Keratinocyte (primary cell): ENCODE results near the gene KCNG2. TPM values are rescaled to one million over a fixed set of nuclear protein-coding genes. Genes with fewer than 3 reads are reported as not detected.

Experiments
- DNase-seq: peaks from one replicate; pipeline ENCODE4 v3.0.0-alpha.2; 2011; ENCODE audit warnings: low read depth, missing footprints, low spot score
- FAIRE-seq: peaks from 2 replicates; lab custom pipeline; 2011; peaks lifted over from hg19 to GRCh38; lab: Jason Lieb, UNC
- H2AFZ ChIP-seq: 2 replicates; pipeline ENCODE4 v1.6.0; 2012; ENCODE audit warnings: low read length, control low read depth, inconsistent platforms; ENCODE audit not compliant: control insufficient read depth
- H3K27ac ChIP-seq: 2 replicates; pipeline ENCODE4 v1.5.1; 2011; ENCODE audit warnings: low read length; ENCODE audit not compliant: control insufficient read depth, insufficient read depth
- H3K27me3 ChIP-seq: 3 replicates; pipeline ENCODE4 v1.6.0; 2011; ENCODE audit warnings: low read length; ENCODE audit not compliant: control insufficient read depth, insufficient read depth; ENCODE audit errors: extremely low read depth
- H3K36me3 ChIP-seq, 2 experiments: 2 replicates in 1 of 2; 3 replicates in 1 of 2; pipeline ENCODE4 v1.5.1; 2011; ENCODE audit warnings: low read length in 2 of 2, mild to moderate bottlenecking in 1 of 2; ENCODE audit not compliant: control insufficient read depth in 2 of 2, insufficient read depth in 2 of 2; ENCODE audit errors: extremely low read depth in 1 of 2
- H3K4me1 ChIP-seq: 3 replicates; pipeline ENCODE4 v1.5.1; 2011; ENCODE audit warnings: low read length; ENCODE audit not compliant: control insufficient read depth, insufficient read depth; ENCODE audit errors: extremely low read depth
- H3K4me2 ChIP-seq: 3 replicates; pipeline ENCODE4 v1.6.0; 2011; ENCODE audit warnings: low read depth, low read length; ENCODE audit not compliant: control insufficient read depth, insufficient read depth; ENCODE audit errors: extremely low read depth
- H3K4me3 ChIP-seq, 3 experiments: fragments of 200-600 bp in 1 of 3; sonication (generic) in 1 of 3; 2 replicates in 2 of 3; 3 replicates in 1 of 3; pipeline ENCODE4 v1.5.1; 2011 to 2016; ENCODE audit warnings: low read length in 3 of 3, mild to moderate bottlenecking in 3 of 3, control low read depth in 2 of 3, inconsistent platforms in 1 of 3, low read depth in 1 of 3, mixed read lengths in 1 of 3, mixed run types in 1 of 3, moderate library complexity in 1 of 3; ENCODE audit not compliant: control insufficient read depth in 2 of 3, insufficient read depth in 2 of 3; ENCODE audit errors: extremely low read depth in 1 of 3
- H3K79me2 ChIP-seq: 2 replicates; pipeline ENCODE4 v1.6.0; 2012; ENCODE audit warnings: low read length; ENCODE audit not compliant: control insufficient read depth, insufficient read depth
- H3K9ac ChIP-seq: 3 replicates; pipeline ENCODE4 v1.6.0; 2011; ENCODE audit warnings: low read length; ENCODE audit not compliant: control insufficient read depth, insufficient read depth; ENCODE audit errors: extremely low read depth
- H3K9me1 ChIP-seq: 3 replicates; pipeline ENCODE4 v1.6.0; 2011; ENCODE audit warnings: low read length; ENCODE audit not compliant: control insufficient read depth, insufficient read depth; ENCODE audit errors: extremely low read depth
- H3K9me3 ChIP-seq: 2 replicates; pipeline ENCODE4 v1.5.1; 2012; ENCODE audit warnings: low read depth, low read length; ENCODE audit not compliant: control insufficient read depth
- H4K20me1 ChIP-seq: 3 replicates; pipeline ENCODE4 v1.6.0; 2011; ENCODE audit warnings: low read length; ENCODE audit not compliant: control insufficient read depth, insufficient read depth; ENCODE audit errors: extremely low read depth
- EZH2 ChIP-seq: IDR thresholded peaks from one replicate; pipeline ENCODE4 v1.6.1; 2012; ENCODE audit warnings: inconsistent platforms, mild to moderate bottlenecking, low read length, moderate library complexity
- dilution Hi-C: fragments of 300-500 bp; cut with MboI; formaldehyde crosslinking; loops from one replicate; pipeline ENCODE4 v1.7.0; 2020; ENCODE audit warnings: low sequenced_read_pairs; ENCODE audit not compliant: extremely low pct_ligation_motif_present
- polyA plus RNA-seq, 5 experiments: library from polyadenylated mRNA; depleted of rRNA in 3 of 5; stranded (reverse) in 3 of 5; stranded (forward) in 1 of 5; unstranded in 1 of 5; fragments of >200 nt; gene quantifications; 1 replicate in 1 of 5; 2 replicates in 3 of 5; 3 replicates in 1 of 5; pipeline versions ENCODE4 v1.2.1 to v1.2.3, GENCODE V29; 2011 to 2012; ENCODE audit warnings: missing spikeins in 2 of 5, low read depth in 1 of 5, low replicate concordance in 1 of 5
- TF ChIP-seq, protein P1 (sequence below), 3 experiments: IDR thresholded peaks in 1 of 3; conservative IDR thresholded peaks in 1 of 3; optimal IDR thresholded peaks in 1 of 3; 2 replicates in 2 of 3; 3 replicates in 1 of 3; pipeline versions ENCODE3 to v1.5.1; 2011; ENCODE audit warnings: low read length in 3 of 3, mild to moderate bottlenecking in 3 of 3, moderate library complexity in 2 of 3, control low read depth in 1 of 3, inconsistent platforms in 1 of 3; ENCODE audit not compliant: insufficient read depth in 2 of 3; ENCODE audit errors: extremely low read depth in 1 of 3

KCNG2 gene
- polyA plus RNA-seq, 1 donor (not counting 4 experiments of a cell fraction or from before 2014, with no cell fraction given), result not detected

GRCh38 chr18:79786786-79787526 lies 10.8 kb upstream of the KCNG2 start:
- FAIRE-seq, result no peak
- H3K79me2 ChIP-seq, result no peaks in the 10 kb centered on the region
- H3K4me3 ChIP-seq, result no peak overlapping the region
- H3K9me1 ChIP-seq, result no peaks in the 10 kb centered on the region
- peaks cover 4% of the 10 kb centered on the region for H3K9me3 ChIP-seq
- H3K9ac ChIP-seq, result no peak overlapping the region
- H3K4me1 ChIP-seq, result peaks cover 9% of the 10 kb centered on the region
- H2AFZ ChIP-seq, result no peak overlapping the region
- no peak for DNase-seq
- H4K20me1 ChIP-seq, result peaks cover 4% of the 10 kb centered on the region
- H3K27me3 ChIP-seq, result peaks cover 44% of the 10 kb centered on the region
- H3K36me3 ChIP-seq, result no peaks in the 10 kb centered on the region
- H3K4me2 ChIP-seq, result no peak overlapping the region
- dilution Hi-C loops, result no loop called here
- TF ChIP-seq, protein P1, sequence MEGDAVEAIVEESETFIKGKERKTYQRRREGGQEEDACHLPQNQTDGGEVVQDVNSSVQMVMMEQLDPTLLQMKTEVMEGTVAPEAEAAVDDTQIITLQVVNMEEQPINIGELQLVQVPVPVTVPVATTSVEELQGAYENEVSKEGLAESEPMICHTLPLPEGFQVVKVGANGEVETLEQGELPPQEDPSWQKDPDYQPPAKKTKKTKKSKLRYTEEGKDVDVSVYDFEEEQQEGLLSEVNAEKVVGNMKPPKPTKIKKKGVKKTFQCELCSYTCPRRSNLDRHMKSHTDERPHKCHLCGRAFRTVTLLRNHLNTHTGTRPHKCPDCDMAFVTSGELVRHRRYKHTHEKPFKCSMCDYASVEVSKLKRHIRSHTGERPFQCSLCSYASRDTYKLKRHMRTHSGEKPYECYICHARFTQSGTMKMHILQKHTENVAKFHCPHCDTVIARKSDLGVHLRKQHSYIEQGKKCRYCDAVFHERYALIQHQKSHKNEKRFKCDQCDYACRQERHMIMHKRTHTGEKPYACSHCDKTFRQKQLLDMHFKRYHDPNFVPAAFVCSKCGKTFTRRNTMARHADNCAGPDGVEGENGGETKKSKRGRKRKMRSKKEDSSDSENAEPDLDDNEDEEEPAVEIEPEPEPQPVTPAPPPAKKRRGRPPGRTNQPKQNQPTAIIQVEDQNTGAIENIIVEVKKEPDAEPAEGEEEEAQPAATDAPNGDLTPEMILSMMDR (optimal IDR thresholded peaks at IDR 0.05 in 1 of 3, IDR thresholded peaks at IDR 0.05 in 1 of 3, conservative IDR thresholded peaks at IDR 0.05 in 1 of 3; ENCODE audit: extremely low read depth in 1 of 3, insufficient read depth in 2 of 3, low read length in 3 of 3), result no peak
- TF ChIP-seq EZH2, result no peak
- H3K27ac ChIP-seq, result no peak overlapping the region

- no peaks in the 10 kb centered on the region for H3K9me1 ChIP-seq
- FAIRE-seq (no peak), DNase-seq (no peak)
- peaks cover 4% of the 10 kb centered on the region for H3K9me3 ChIP-seq
- peaks cover 11% of the 10 kb centered on the region for H3K4me1 ChIP-seq
- H3K36me3 ChIP-seq, result no peaks in the 10 kb centered on the region
- peaks cover 4% of the 10 kb centered on the region for H4K20me1 ChIP-seq
- dilution Hi-C loops, result no loop called here
- no peak overlapping the region for H2AFZ ChIP-seq
- H3K27ac ChIP-seq, result no peak overlapping the region
- H3K4me3 ChIP-seq, result no peak overlapping the region
- TF ChIP-seq, protein P1 (optimal IDR thresholded peaks at IDR 0.05 in 1 of 3, IDR thresholded peaks at IDR 0.05 in 1 of 3, conservative IDR thresholded peaks at IDR 0.05 in 1 of 3; ENCODE audit: extremely low read depth in 1 of 3, insufficient read depth in 2 of 3, low read length in 3 of 3), result no peak
- TF ChIP-seq EZH2, result no peak
- no peak overlapping the region for H3K9ac ChIP-seq
- H3K27me3 ChIP-seq, result peaks cover 44% of the 10 kb centered on the region
- H3K79me2 ChIP-seq, result no peaks in the 10 kb centered on the region
- H3K4me2 ChIP-seq, result no peak overlapping the region
Observed at GRCh38 chr18:79787527-79787864, 10.2 kb upstream of the KCNG2 start.
